Right lobe of liver (tissue), 4 donors: ENCODE data around the gene MAP3K9.

ENCODE experiments used
- POLR2A ChIP-seq: fragments of 450-650 bp; IDR thresholded peaks from one replicate; pipeline ENCODE4 v1.6.1; 2017; ENCODE audit warnings: antibody characterized with exemption, mild to moderate bottlenecking
- TF ChIP-seq, protein P1 (sequence below), 4 donors: fragments of 200-600 bp in 3 of 4; fragments of 450-650 bp in 1 of 4; IDR thresholded peaks; one replicate each; pipeline versions ENCODE4 v1.5.1 to v1.8.0; 2016 to 2022; ENCODE audit warnings: antibody characterized with exemption in 4 of 4, mild to moderate bottlenecking in 2 of 4
- donor health status: DM: no; HTN: no; CAD: no.
- donor health status: DM: no; HTN: no; CAD: no.
- donor health status: DM: no; HTN: yes; CAD: no.

GRCh38 chr14:70857496-70857890 lies 48.2 kb upstream of the MAP3K9 start:
- TF ChIP-seq, protein P1, sequence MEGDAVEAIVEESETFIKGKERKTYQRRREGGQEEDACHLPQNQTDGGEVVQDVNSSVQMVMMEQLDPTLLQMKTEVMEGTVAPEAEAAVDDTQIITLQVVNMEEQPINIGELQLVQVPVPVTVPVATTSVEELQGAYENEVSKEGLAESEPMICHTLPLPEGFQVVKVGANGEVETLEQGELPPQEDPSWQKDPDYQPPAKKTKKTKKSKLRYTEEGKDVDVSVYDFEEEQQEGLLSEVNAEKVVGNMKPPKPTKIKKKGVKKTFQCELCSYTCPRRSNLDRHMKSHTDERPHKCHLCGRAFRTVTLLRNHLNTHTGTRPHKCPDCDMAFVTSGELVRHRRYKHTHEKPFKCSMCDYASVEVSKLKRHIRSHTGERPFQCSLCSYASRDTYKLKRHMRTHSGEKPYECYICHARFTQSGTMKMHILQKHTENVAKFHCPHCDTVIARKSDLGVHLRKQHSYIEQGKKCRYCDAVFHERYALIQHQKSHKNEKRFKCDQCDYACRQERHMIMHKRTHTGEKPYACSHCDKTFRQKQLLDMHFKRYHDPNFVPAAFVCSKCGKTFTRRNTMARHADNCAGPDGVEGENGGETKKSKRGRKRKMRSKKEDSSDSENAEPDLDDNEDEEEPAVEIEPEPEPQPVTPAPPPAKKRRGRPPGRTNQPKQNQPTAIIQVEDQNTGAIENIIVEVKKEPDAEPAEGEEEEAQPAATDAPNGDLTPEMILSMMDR (IDR thresholded peaks at IDR 0.05) = no peak
- no peak for TF ChIP-seq POLR2A
